ENCODE results near the gene HSPA12A.

HSPA12A gene

GRCh38 chr10:116697816-116698215 lies 44.5 kb downstream of the HSPA12A start:
- Histone ChIP-seq H3K4me3 (ENCODE audit: insufficient read length, low read depth) (no peak overlapping the region), H3K9me3 (ENCODE audit: insufficient read depth, low read length) (no peaks in the 10 kb centered on the region), H3K27me3 (ENCODE audit: insufficient read depth, insufficient read length) (no peaks in the 10 kb centered on the region), H3K4me1 (ENCODE audit: insufficient read depth, insufficient read length) (peaks cover 13% of the 10 kb centered on the region), H3K36me3 (ENCODE audit: insufficient read depth, insufficient read length, low read length) (peaks cover 5% of the 10 kb centered on the region), H3K9ac (ENCODE audit: insufficient read length, low read depth) (no peak overlapping the region)
- TF ChIP-seq ZNF274 (IDR thresholded peaks at IDR 0.05; ENCODE audit: low read depth, low read length) (no peak), SUZ12 (IDR thresholded peaks at IDR 0.05; ENCODE audit: extremely low read depth, insufficient read depth, insufficient read length) (no peak), YY1 (IDR thresholded peaks at IDR 0.05; ENCODE audit: insufficient read depth, insufficient read length) (no peak)
- no peak for DNase-seq (ENCODE audit: low read depth, low spot score)

GRCh38 chr10:116696919-116697318 lies 45.4 kb downstream of the HSPA12A start:
- no peaks in the 10 kb centered on the region for H3K9me3 ChIP-seq (ENCODE audit: insufficient read depth, low read length)
- TF ChIP-seq ZNF274 (IDR thresholded peaks at IDR 0.05; ENCODE audit: low read depth, low read length): no peak
- no peak for TF ChIP-seq SUZ12 (IDR thresholded peaks at IDR 0.05; ENCODE audit: extremely low read depth, insufficient read depth, insufficient read length)
- TF ChIP-seq YY1 (IDR thresholded peaks at IDR 0.05; ENCODE audit: insufficient read depth, insufficient read length): no peak
- DNase-seq (ENCODE audit: low read depth, low spot score): no peak
- peaks cover 5% of the 10 kb centered on the region for H3K36me3 ChIP-seq (ENCODE audit: insufficient read depth, insufficient read length, low read length)
- no peak overlapping the region for H3K9ac ChIP-seq (ENCODE audit: insufficient read length, low read depth)
- H3K4me3 ChIP-seq (ENCODE audit: insufficient read length, low read depth): no peak overlapping the region
- H3K4me1 ChIP-seq (ENCODE audit: insufficient read depth, insufficient read length): peaks cover 11% of the 10 kb centered on the region
- no peaks in the 10 kb centered on the region for H3K27me3 ChIP-seq (ENCODE audit: insufficient read depth, insufficient read length)

GRCh38 chr10:116694927-116695268 lies 47.5 kb downstream of the HSPA12A start:
- no peak for TF ChIP-seq SUZ12 (IDR thresholded peaks at IDR 0.05; ENCODE audit: extremely low read depth, insufficient read depth, insufficient read length)
- Histone ChIP-seq H3K4me3 (ENCODE audit: insufficient read length, low read depth) (no peak overlapping the region), H3K9me3 (ENCODE audit: insufficient read depth, low read length) (no peaks in the 10 kb centered on the region), H3K36me3 (ENCODE audit: insufficient read depth, insufficient read length, low read length) (peaks cover 5% of the 10 kb centered on the region), H3K27me3 (ENCODE audit: insufficient read depth, insufficient read length) (no peaks in the 10 kb centered on the region), H3K4me1 (ENCODE audit: insufficient read depth, insufficient read length) (peaks cover 15% of the 10 kb centered on the region), H3K9ac (ENCODE audit: insufficient read length, low read depth) (peak overlapping the region; percentile 61)
- no peak for DNase-seq (ENCODE audit: low read depth, low spot score)

- Histone ChIP-seq H3K9me3 (ENCODE audit: insufficient read depth, low read length) (no peaks in the 10 kb centered on the region), H3K27me3 (ENCODE audit: insufficient read depth, insufficient read length) (no peaks in the 10 kb centered on the region), H3K4me3 (ENCODE audit: insufficient read length, low read depth) (peak overlapping the region; percentile 18), H3K36me3 (ENCODE audit: insufficient read depth, insufficient read length, low read length) (peaks cover 5% of the 10 kb centered on the region), H3K9ac (ENCODE audit: insufficient read length, low read depth) (peak overlapping the region; percentile 61), H3K4me1 (ENCODE audit: insufficient read depth, insufficient read length) (peaks cover 13% of the 10 kb centered on the region)
- no peak for TF ChIP-seq ZNF274 (IDR thresholded peaks at IDR 0.05; ENCODE audit: low read depth, low read length)
- TF ChIP-seq SUZ12 (IDR thresholded peaks at IDR 0.05; ENCODE audit: extremely low read depth, insufficient read depth, insufficient read length): no peak
- TF ChIP-seq YY1 (IDR thresholded peaks at IDR 0.05; ENCODE audit: insufficient read depth, insufficient read length): no peak
- peak; percentile 28 for DNase-seq (ENCODE audit: low read depth, low spot score)
Observed at GRCh38 chr10:116694243-116694926, 48.0 kb downstream of the HSPA12A start.

- H3K27me3 ChIP-seq (ENCODE audit: insufficient read depth, insufficient read length): no peaks in the 10 kb centered on the region
- no peak for DNase-seq (ENCODE audit: low read depth, low spot score)
- TF ChIP-seq SUZ12 (IDR thresholded peaks at IDR 0.05; ENCODE audit: extremely low read depth, insufficient read depth, insufficient read length) (no peak), ZNF274 (IDR thresholded peaks at IDR 0.05; ENCODE audit: low read depth, low read length) (no peak)
- H3K4me1 ChIP-seq (ENCODE audit: insufficient read depth, insufficient read length): peaks cover 15% of the 10 kb centered on the region
- no peaks in the 10 kb centered on the region for H3K36me3 ChIP-seq (ENCODE audit: insufficient read depth, insufficient read length, low read length)
- no peak overlapping the region for H3K4me3 ChIP-seq (ENCODE audit: insufficient read length, low read depth)
- H3K9me3 ChIP-seq (ENCODE audit: insufficient read depth, low read length): no peaks in the 10 kb centered on the region
- no peak overlapping the region for H3K9ac ChIP-seq (ENCODE audit: insufficient read length, low read depth)
Observed at GRCh38 chr10:116692225-116692624, 50.1 kb downstream of the HSPA12A start.

GRCh38 chr10:116691635-116692034 lies 50.7 kb downstream of the HSPA12A start:
- Histone ChIP-seq H3K4me3 (ENCODE audit: insufficient read length, low read depth) (no peak overlapping the region), H3K36me3 (ENCODE audit: insufficient read depth, insufficient read length, low read length) (no peaks in the 10 kb centered on the region), H3K9me3 (ENCODE audit: insufficient read depth, low read length) (no peaks in the 10 kb centered on the region), H3K9ac (ENCODE audit: insufficient read length, low read depth) (no peak overlapping the region), H3K4me1 (ENCODE audit: insufficient read depth, insufficient read length) (peaks cover 15% of the 10 kb centered on the region), H3K27me3 (ENCODE audit: insufficient read depth, insufficient read length) (no peaks in the 10 kb centered on the region)
- TF ChIP-seq YY1 (IDR thresholded peaks at IDR 0.05; ENCODE audit: insufficient read depth, insufficient read length) (no peak), SUZ12 (IDR thresholded peaks at IDR 0.05; ENCODE audit: extremely low read depth, insufficient read depth, insufficient read length) (no peak), ZNF274 (IDR thresholded peaks at IDR 0.05; ENCODE audit: low read depth, low read length) (no peak)
- no peak for DNase-seq (ENCODE audit: low read depth, low spot score)

- H3K9me3 ChIP-seq (ENCODE audit: insufficient read depth, low read length): no peaks in the 10 kb centered on the region
- peaks cover 15% of the 10 kb centered on the region for H3K4me1 ChIP-seq (ENCODE audit: insufficient read depth, insufficient read length)
- H3K4me3 ChIP-seq (ENCODE audit: insufficient read length, low read depth): no peak overlapping the region
- no peaks in the 10 kb centered on the region for H3K36me3 ChIP-seq (ENCODE audit: insufficient read depth, insufficient read length, low read length)
- DNase-seq (ENCODE audit: low read depth, low spot score): no peak
- H3K27me3 ChIP-seq (ENCODE audit: insufficient read depth, insufficient read length): no peaks in the 10 kb centered on the region
- H3K9ac ChIP-seq (ENCODE audit: insufficient read length, low read depth): no peak overlapping the region
- TF ChIP-seq ZNF274 (IDR thresholded peaks at IDR 0.05; ENCODE audit: low read depth, low read length) (no peak), YY1 (IDR thresholded peaks at IDR 0.05; ENCODE audit: insufficient read depth, insufficient read length) (no peak), SUZ12 (IDR thresholded peaks at IDR 0.05; ENCODE audit: extremely low read depth, insufficient read depth, insufficient read length) (no peak)
Observed at GRCh38 chr10:116690356-116691322, 51.7 kb downstream of the HSPA12A start.

Measured in NT2/D1 (cell line).